H1 (cell line): ENCODE results near the gene KCNB1. TPM values are rescaled to one million over a fixed set of nuclear protein-coding genes. Genes with fewer than 3 reads are reported as not detected.

Source experiments
- CTCF ChIA-PET: fragments of 300-600 bp; sonication (Branson Sonifier 250); formaldehyde crosslinking; loops from one replicate; lab custom pipeline; 2021; ENCODE audit not compliant: partially characterized antibody; lab: Charles Lee
- POLR2A ChIA-PET: fragments of 300-600 bp; sonication (Branson Sonifier 250); formaldehyde crosslinking; loops from one replicate; lab custom pipeline; 2021; ENCODE audit warnings: inconsistent platforms; ENCODE audit not compliant: partially characterized antibody; lab: Charles Lee
- DNase-seq, 2 experiments: peaks; one replicate each; pipeline versions ENCODE4 v3.0.0 to v3.0.0-alpha.2; 2010 to 2022; ENCODE audit warnings: low spot score in 2 of 2, low read depth in 1 of 2, mixed read lengths in 1 of 2
- FAIRE-seq: peaks from 2 replicates; lab custom pipeline; 2011; peaks lifted over from hg19 to GRCh38; lab: Jason Lieb, UNC
- H2AFZ ChIP-seq: 2 replicates; pipeline ENCODE4 v1.8.1; 2012; ENCODE audit warnings: low read length, inconsistent platforms
- H2AK5ac ChIP-seq: 2 replicates; pipeline ENCODE4 v1.6.1; 2013; ENCODE audit warnings: low read depth, low read length
- H2BK120ac ChIP-seq: replicated peaks from 2 replicates; pipeline ENCODE3; 2013; ENCODE audit warnings: low read depth, low read length, inconsistent platforms
- H2BK12ac ChIP-seq: 2 replicates; pipeline ENCODE4 v1.6.1; 2013; ENCODE audit warnings: low read depth, low read length
- H2BK15ac ChIP-seq: 2 replicates; pipeline ENCODE4 v1.6.1; 2013; ENCODE audit warnings: low read length
- H2BK20ac ChIP-seq: 2 replicates; pipeline ENCODE4 v1.6.1; 2013; ENCODE audit warnings: low read length
- H2BK5ac ChIP-seq: 2 replicates; pipeline ENCODE4 v1.6.1; 2013; ENCODE audit warnings: low read depth, low read length
- H3K14ac ChIP-seq: 2 replicates; pipeline ENCODE4 v1.6.1; 2013; ENCODE audit warnings: inconsistent platforms; ENCODE audit not compliant: insufficient read length
- H3K18ac ChIP-seq: 2 replicates; pipeline ENCODE4 v1.6.1; 2013; ENCODE audit warnings: low read length; ENCODE audit errors: extremely low read depth
- H3K23ac ChIP-seq: 2 replicates; pipeline ENCODE4 v1.6.1; 2013; ENCODE audit warnings: inconsistent platforms; ENCODE audit not compliant: insufficient read length
- H3K23me2 ChIP-seq: 2 replicates; pipeline ENCODE4 v1.6.1; 2013; ENCODE audit warnings: low read depth, low read length
- H3K27ac ChIP-seq: 2 replicates; pipeline ENCODE4 v1.6.1; 2011; ENCODE audit warnings: low read depth, low read length, inconsistent platforms
- H3K27me3 ChIP-seq, 4 experiments: replicated peaks in 1 of 4; 1 replicate in 1 of 4; 2 replicates in 3 of 4; pipeline versions ENCODE4 v1.6.1 to v1.8.1; 2011 to 2013; ENCODE audit warnings: low read length in 3 of 4, mild to moderate bottlenecking in 3 of 4, inconsistent platforms in 2 of 4, mixed read lengths in 2 of 4, moderate library complexity in 1 of 4; ENCODE audit not compliant: control insufficient read depth in 3 of 4, insufficient read depth in 3 of 4; ENCODE audit errors: extremely low read depth in 1 of 4
- H3K36me3 ChIP-seq, 4 experiments: 2 replicates each; pipeline versions ENCODE4 v1.6.1 to v1.8.1; 2011 to 2013; ENCODE audit warnings: mild to moderate bottlenecking in 4 of 4, low read length in 3 of 4, moderate library complexity in 2 of 4, control low read depth in 1 of 4, inconsistent platforms in 1 of 4; ENCODE audit not compliant: insufficient read depth in 4 of 4, control insufficient read depth in 2 of 4
- H3K4ac ChIP-seq: replicated peaks from 2 replicates; pipeline ENCODE3; 2013; ENCODE audit warnings: low read length, low read depth, mixed read lengths, inconsistent platforms; ENCODE audit not compliant: insufficient read length
- H3K4me1 ChIP-seq, 4 experiments: replicated peaks in 1 of 4; 1 replicate in 1 of 4; 2 replicates in 3 of 4; pipeline versions ENCODE4 v1.6.1 to v1.8.1; 2011 to 2013; ENCODE audit warnings: low read length in 3 of 4, inconsistent platforms in 2 of 4, mixed read lengths in 1 of 4; ENCODE audit not compliant: insufficient read depth in 4 of 4, control insufficient read depth in 3 of 4
- H3K4me2 ChIP-seq, 2 experiments: 2 replicates each; pipeline versions ENCODE4 v1.6.1 to v1.8.1; 2011 to 2013; ENCODE audit warnings: low read depth in 2 of 2, low read length in 2 of 2, control low read depth in 1 of 2, inconsistent platforms in 1 of 2, mild to moderate bottlenecking in 1 of 2; ENCODE audit not compliant: insufficient read depth in 1 of 2
- H3K4me3 ChIP-seq, 4 experiments: fragments of 200-600, 300-600 bp in 1 of 4; sonication (generic), shearing (Covaris generic), sonication (Bioruptor Twin) in 1 of 4; 2 replicates each; pipeline versions ENCODE4 v1.5.1 to v1.8.1; 2011 to 2016; ENCODE audit warnings: low read length in 4 of 4, low read depth in 3 of 4, control low read depth in 2 of 4, inconsistent platforms in 2 of 4, mild to moderate bottlenecking in 2 of 4, mixed read lengths in 1 of 4, moderate library complexity in 1 of 4; ENCODE audit not compliant: insufficient read depth in 2 of 4; ENCODE audit errors: extremely low read depth in 1 of 4
- H3K56ac ChIP-seq: replicated peaks from 2 replicates; pipeline ENCODE3; 2013; ENCODE audit warnings: low read depth, mild to moderate bottlenecking, mixed read lengths, low read length, inconsistent platforms; ENCODE audit not compliant: insufficient read length
- H3K79me1 ChIP-seq: 2 replicates; pipeline ENCODE4 v1.6.1; 2013; ENCODE audit warnings: low read depth, low read length, control low read depth
- H3K79me2 ChIP-seq, 2 experiments: 2 replicates each; pipeline versions ENCODE4 v1.6.1 to v1.8.1; 2012 to 2013; ENCODE audit warnings: low read length in 2 of 2, mild to moderate bottlenecking in 2 of 2, inconsistent platforms in 1 of 2; ENCODE audit not compliant: insufficient read depth in 2 of 2, control insufficient read depth in 1 of 2
- H3K9ac ChIP-seq, 4 experiments: replicated peaks in 1 of 4; 1 replicate in 1 of 4; 2 replicates in 3 of 4; pipeline versions ENCODE4 v1.6.1 to v1.8.1; 2011 to 2013; ENCODE audit warnings: low read depth in 3 of 4, low read length in 3 of 4, control low read depth in 2 of 4, mild to moderate bottlenecking in 2 of 4, moderate library complexity in 2 of 4, inconsistent platforms in 1 of 4; ENCODE audit errors: extremely low read depth in 1 of 4
- H3K9me3 ChIP-seq, 2 experiments: 2 replicates each; pipeline versions ENCODE4 v1.6.1 to v1.8.1; 2012 to 2013; ENCODE audit warnings: mild to moderate bottlenecking in 2 of 2, moderate library complexity in 2 of 2, control low read depth in 1 of 2, inconsistent platforms in 1 of 2, low read depth in 1 of 2, low read length in 1 of 2, mixed read lengths in 1 of 2; ENCODE audit not compliant: insufficient read depth in 2 of 2
- H4K20me1 ChIP-seq, 2 experiments: replicated peaks in 1 of 2; 2 replicates each; pipeline versions ENCODE3 to v1.8.1; 2011 to 2013; ENCODE audit warnings: inconsistent platforms in 2 of 2, low read length in 2 of 2, mild to moderate bottlenecking in 1 of 2; ENCODE audit not compliant: insufficient read depth in 2 of 2, control insufficient read depth in 1 of 2
- H4K5ac ChIP-seq: 2 replicates; pipeline ENCODE4 v1.6.1; 2013; ENCODE audit warnings: low read length, low read depth, mixed read lengths, inconsistent platforms; ENCODE audit not compliant: insufficient read length
- H4K8ac ChIP-seq: 2 replicates; pipeline ENCODE4 v1.8.0; 2013; ENCODE audit warnings: mild to moderate bottlenecking, moderate library complexity, low read length, inconsistent platforms; ENCODE audit not compliant: insufficient read depth; ENCODE audit errors: extremely low read depth
- H4K91ac ChIP-seq: replicated peaks from 2 replicates; pipeline ENCODE3; 2013; ENCODE audit warnings: low read length, mixed read lengths, inconsistent platforms; ENCODE audit not compliant: insufficient read length
- CREB1 ChIP-seq: IDR thresholded peaks from 2 replicates; pipeline ENCODE4 v1.6.1; 2012; ENCODE audit warnings: inconsistent platforms
- GTF2F1 ChIP-seq: IDR thresholded peaks from 2 replicates; pipeline ENCODE4 v1.6.1; 2012; ENCODE audit warnings: low read depth, low read length, improper control_type of control experiment, borderline replicate concordance
- USF2 ChIP-seq: IDR thresholded peaks from 2 replicates; pipeline ENCODE4 v1.6.1; 2011; ENCODE audit warnings: low read length, improper control_type of control experiment
- ZNF274 ChIP-seq: IDR thresholded peaks from 2 replicates; pipeline ENCODE4 v1.7.0; 2012; ENCODE audit warnings: low read length, borderline replicate concordance; ENCODE audit errors: extremely low read depth
- WGBS, 2 experiments: shearing (Covaris generic) in 1 of 2; methylation state at CpG; one replicate each; pipeline versions ENCODE4 v1.1.6 to v1.1.7; 2013 to 2015; ENCODE audit warnings: low lambda C conversion rate in 2 of 2, mixed read lengths in 2 of 2, inconsistent platforms in 1 of 2, low coverage in 1 of 2, missing lambda C conversion rate in 1 of 2; ENCODE audit not compliant: insufficient replicate concordance in 2 of 2, insufficient coverage in 1 of 2, insufficient read length in 1 of 2; ENCODE audit errors: extremely low coverage in 1 of 2, missing lambda C conversion rate in 1 of 2; 5-methylcytosine and 5-hydroxymethylcytosine counted together
- polyA plus RNA-seq, 7 experiments: library from polyadenylated mRNA; depleted of rRNA in 3 of 7; stranded (reverse) in 5 of 7; unstranded in 2 of 7; fragments of >200 nt in 5 of 7; fragments of 200-250 nt in 2 of 7; gene quantifications; 1 replicate in 5 of 7; 2 replicates in 1 of 7; 4 replicates in 1 of 7; pipeline versions ENCODE4 v1.2.1 to v1.2.3, GENCODE V29; 2011 to 2013; ENCODE audit warnings: missing spikeins in 2 of 7, mixed read lengths in 2 of 7
- total RNA-seq: library from RNA; stranded (reverse); fragmentation: NEBNext Ultra II Directional; extraction: Animal tissue kit (Norgen Biotek cat#: 25700); gene quantifications from 2 replicates; pipeline ENCODE4 v1.2.1, GENCODE V29; 2021

The KCNB1 gene
- total and polyA plus RNA-seq, 2 of the 8 experiments (the other 6 are each of a cell fraction or from before 2014, with no cell fraction given) = 0.58 to 0.67 TPM

GRCh38 chr20:49393803-49394202 lies 88.7 kb downstream of the KCNB1 start:
- H3K4me3 ChIP-seq = no peak overlapping the region
- no peak overlapping the region for H2AK5ac ChIP-seq
- no peak overlapping the region for H3K4ac ChIP-seq
- no peaks in the 10 kb centered on the region for H3K23me2 ChIP-seq
- H2BK20ac ChIP-seq = no peak overlapping the region
- H3K79me1 ChIP-seq = no peaks in the 10 kb centered on the region
- FAIRE-seq = no peak
- no peaks in the 10 kb centered on the region for H3K36me3 ChIP-seq
- no peaks in the 10 kb centered on the region for H3K9me3 ChIP-seq
- no peak overlapping the region for H2BK120ac ChIP-seq
- no peak overlapping the region for H3K27ac ChIP-seq
- no peak for DNase-seq
- no peaks in the 10 kb centered on the region; a peak in 3 of 7 replicates for H3K27me3 ChIP-seq
- no peak overlapping the region for H3K18ac ChIP-seq
- no peak overlapping the region for H3K4me2 ChIP-seq
- no peak overlapping the region for H2BK12ac ChIP-seq
- no peak overlapping the region for H2BK15ac ChIP-seq
- H3K23ac ChIP-seq = no peak overlapping the region
- no peak overlapping the region for H2BK5ac ChIP-seq
- H4K8ac ChIP-seq = no peak overlapping the region
- POLR2A ChIA-PET = no interaction called here
- H3K56ac ChIP-seq = no peak overlapping the region
- no peak overlapping the region for H3K14ac ChIP-seq
- CTCF ChIA-PET = interaction anchor here (0.5 to 6.2 kb wide), 6 partner anchors 9 to 395 kb away, joined by 3 to 62 read pairs (median 5); no protein-coding TSS in a partner anchor
- no peaks in the 10 kb centered on the region for H4K20me1 ChIP-seq
- no peaks in the 10 kb centered on the region for H3K4me1 ChIP-seq
- no peak overlapping the region for H4K5ac ChIP-seq
- H3K9ac ChIP-seq = no peak overlapping the region
- H4K91ac ChIP-seq = no peak overlapping the region
- no peak overlapping the region for H2AFZ ChIP-seq
- H3K79me2 ChIP-seq = no peaks in the 10 kb centered on the region
- no peak for TF ChIP-seq ZNF274
- TF ChIP-seq GTF2F1 = no peak
- no peak for TF ChIP-seq USF2
- TF ChIP-seq CREB1 = no peak
- 88% methylated on average over 1 of the region's 1 CpG; no CpG with 5 or more reads in 1 of the 2 experiments for WGBS, 2 experiments
